Tibial artery (tissue), 4 donors: ENCODE results near the gene ELOB.

Experiments
- DNase-seq, 2 donors: peaks; one replicate each; pipeline ENCODE4 v3.0.0-alpha.2; 2019
- H3K27ac ChIP-seq, 2 donors: fragments of 200-600 bp; sonication (generic) in 1 of 2; 1 replicate in 1 of 2; 2 replicates in 1 of 2; pipeline ENCODE4 v1.5.1; 2018 to 2019; ENCODE audit warnings: mild to moderate bottlenecking in 1 of 2
- H3K27me3 ChIP-seq, 2 donors: fragments of 200-600 bp; sonication (generic) in 1 of 2; one replicate each; pipeline versions ENCODE4 v1.5.1 to v1.6.0; 2016 to 2019
- H3K36me3 ChIP-seq, 3 donors: fragments of 200-600 bp; sonication (generic) in 2 of 3; one replicate each; pipeline ENCODE4 v1.5.1; 2016 to 2019; ENCODE audit warnings: mild to moderate bottlenecking in 2 of 3
- H3K4me1 ChIP-seq, 4 donors: fragments of 200-600 bp; sonication (generic) in 2 of 4; 1 replicate in 3 of 4; 2 replicates in 1 of 4; pipeline ENCODE4 v1.5.1; 2016 to 2019
- H3K4me3 ChIP-seq, 2 donors: fragments of 200-600 bp; sonication (generic) in 1 of 2; 1 replicate in 1 of 2; 2 replicates in 1 of 2; pipeline ENCODE4 v1.5.1; 2018 to 2019; ENCODE audit warnings: mild to moderate bottlenecking in 2 of 2
- H3K9me3 ChIP-seq, 3 donors: fragments of 200-600 bp; sonication (generic) in 1 of 3; one replicate each; pipeline ENCODE4 v1.5.1; 2016 to 2019
- CTCF ChIP-seq, 2 experiments: fragments of 200-600 bp in 1 of 2; fragments of 450-650 bp in 1 of 2; IDR thresholded peaks; one replicate each; pipeline ENCODE4 v1.5.1; 2017 to 2019; ENCODE audit warnings: antibody characterized with exemption in 2 of 2, mild to moderate bottlenecking in 1 of 2, moderate library complexity in 1 of 2
- intact Hi-C: fragments of 100-400 bp; cut with DNase I; formaldehyde crosslinking; loops from one replicate; pipeline ENCODE4 v1.15.0; 2023; ENCODE audit warnings: low total_unique reads

ELOB gene

DNA sequence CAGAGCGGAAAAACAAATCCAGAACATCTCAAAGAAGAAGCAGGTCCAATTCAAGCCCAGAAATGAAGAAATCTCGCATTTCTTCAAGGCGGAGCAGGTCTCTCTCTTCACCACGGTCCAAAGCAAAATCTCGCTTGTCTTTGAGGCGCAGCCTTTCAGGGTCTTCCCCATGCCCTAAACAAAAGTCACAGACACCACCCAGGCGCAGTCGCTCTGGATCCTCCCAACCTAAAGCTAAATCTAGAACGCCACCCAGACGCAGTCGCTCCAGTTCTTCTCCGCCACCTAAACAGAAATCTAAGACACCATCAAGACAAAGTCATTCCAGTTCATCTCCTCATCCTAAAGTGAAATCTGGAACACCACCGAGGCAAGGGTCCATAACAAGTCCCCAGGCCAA is 14.4 kb downstream of the ELOB start:
- Histone ChIP-seq H3K27ac (no peak overlapping the region), H3K9me3 (no peaks in the 10 kb centered on the region), H3K4me1 (peaks cover 0 to 3% (median 1%) of the 10 kb centered on the region in 4 donors), H3K27me3 (no peaks in the 10 kb centered on the region), H3K36me3 (peaks cover 100% of the 10 kb centered on the region in 3 donors), H3K4me3 (no peak overlapping the region)
- no peak for TF ChIP-seq CTCF (IDR thresholded peaks at IDR 0.05)
- DNase-seq, result no peak
- intact Hi-C loops, result no loop called here

DNA sequence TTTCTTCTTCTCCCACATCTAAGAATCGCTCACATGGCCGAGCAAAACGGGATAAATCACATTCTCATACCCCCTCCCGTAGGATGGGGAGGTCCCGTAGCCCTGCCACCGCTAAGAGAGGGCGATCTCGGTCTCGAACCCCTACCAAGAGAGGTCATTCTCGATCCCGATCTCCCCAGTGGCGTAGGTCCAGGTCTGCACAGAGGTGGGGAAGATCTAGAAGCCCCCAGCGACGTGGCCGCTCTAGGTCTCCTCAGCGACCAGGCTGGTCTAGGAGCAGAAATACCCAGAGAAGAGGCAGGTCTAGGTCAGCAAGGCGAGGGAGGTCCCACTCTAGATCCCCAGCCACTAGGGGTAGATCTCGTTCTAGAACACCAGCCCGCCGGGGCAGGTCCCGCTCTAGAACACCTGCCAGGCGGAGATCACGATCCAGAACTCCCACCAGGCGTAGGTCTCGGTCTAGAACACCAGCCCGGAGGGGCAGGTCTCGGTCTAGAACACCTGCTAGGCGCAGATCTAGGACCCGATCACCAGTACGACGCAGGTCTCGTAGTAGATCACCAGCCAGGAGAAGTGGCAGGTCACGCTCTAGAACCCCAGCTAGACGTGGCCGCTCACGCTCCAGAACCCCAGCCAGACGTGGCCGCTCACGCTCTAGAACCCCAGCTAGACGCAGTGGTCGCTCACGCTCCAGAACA is 15.0 kb downstream of the ELOB start:
- Histone ChIP-seq H3K27me3 (no peaks in the 10 kb centered on the region), H3K9me3 (no peaks in the 10 kb centered on the region), H3K4me3 (no peak overlapping the region), H3K27ac (no peak overlapping the region), H3K4me1 (peaks cover 0 to 9% (median 2%) of the 10 kb centered on the region in 4 donors), H3K36me3 (peaks cover 99 to 100% (median 99%) of the 10 kb centered on the region in 3 donors)
- DNase-seq, result no peak
- intact Hi-C loops, result no loop called here
- no peak for TF ChIP-seq CTCF (IDR thresholded peaks at IDR 0.05)

GRCh38 chr16:2761472-2761871 is 15.6 kb downstream of the ELOB start:
- Histone ChIP-seq H3K4me3 (no peak overlapping the region), H3K27ac (no peak overlapping the region), H3K36me3 (peaks cover 93 to 100% (median 94%) of the 10 kb centered on the region in 3 donors), H3K27me3 (no peaks in the 10 kb centered on the region), H3K9me3 (no peaks in the 10 kb centered on the region), H3K4me1 (peaks cover 0 to 14% (median 5%) of the 10 kb centered on the region in 4 donors)
- intact Hi-C loops, result no loop called here
- no peak for TF ChIP-seq CTCF (IDR thresholded peaks at IDR 0.05)
- DNase-seq, result no peak

- no peak overlapping the region for H3K27ac ChIP-seq
- intact Hi-C loops, result no loop called here
These were observed 19.7 kb downstream of the ELOB start for GRCh38 chr16:2757344-2757743.

DNA sequence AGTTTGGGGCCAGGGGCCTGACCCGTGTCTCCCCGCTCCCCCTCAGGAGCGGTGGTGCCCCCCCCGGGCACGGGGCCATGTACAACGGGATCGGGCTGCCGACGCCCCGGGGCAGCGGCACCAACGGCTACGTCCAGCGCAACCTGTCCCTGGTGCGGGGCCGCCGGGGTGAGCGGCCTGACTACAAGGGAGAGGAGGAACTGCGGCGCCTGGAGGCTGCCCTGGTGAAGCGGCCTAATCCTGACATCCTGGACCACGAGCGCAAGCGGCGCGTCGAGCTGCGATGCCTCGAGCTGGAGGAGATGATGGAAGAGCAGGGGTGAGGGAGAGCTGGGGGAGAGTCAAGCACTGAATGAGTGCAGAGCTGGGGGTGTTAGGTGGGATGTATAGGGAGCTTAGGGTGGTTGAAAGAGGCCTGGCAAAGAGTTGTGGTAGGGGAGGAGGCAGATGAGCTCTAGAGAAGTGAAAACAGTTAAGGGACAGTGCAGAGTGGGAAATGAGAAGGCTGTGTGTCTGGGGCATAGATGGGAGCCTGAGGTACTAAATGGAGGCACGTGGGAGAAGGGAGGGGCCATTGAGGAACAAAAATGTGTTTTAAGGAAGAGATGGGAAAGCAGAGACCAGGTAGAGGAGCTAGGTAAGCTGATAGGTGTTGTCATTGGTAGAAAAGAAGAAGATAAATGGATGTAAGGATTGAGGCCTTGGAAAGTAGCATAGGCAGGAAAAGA is 20.6 kb downstream of the ELOB start:
- DNase-seq, result no peak
- Histone ChIP-seq H3K9me3 (no peaks in the 10 kb centered on the region), H3K36me3 (peaks cover 43 to 55% (median 44%) of the 10 kb centered on the region in 3 donors), H3K27ac (no peak overlapping the region), H3K27me3 (no peaks in the 10 kb centered on the region), H3K4me1 (peaks cover 0 to 49% (median 35%) of the 10 kb centered on the region in 4 donors), H3K4me3 (no peak overlapping the region)
- TF ChIP-seq CTCF (IDR thresholded peaks at IDR 0.05), result no peak
- intact Hi-C loops, result no loop called here

More at GRCh38 chr16:2757344-2757743, 19.7 kb downstream of the ELOB start:
- Histone ChIP-seq H3K4me1 (peaks cover 0 to 44% (median 29%) of the 10 kb centered on the region in 4 donors), H3K4me3 (no peak overlapping the region), H3K9me3 (no peaks in the 10 kb centered on the region), H3K27me3 (no peaks in the 10 kb centered on the region), H3K36me3 (peaks cover 52 to 64% (median 52%) of the 10 kb centered on the region in 3 donors)
- no peak for DNase-seq
- TF ChIP-seq CTCF (IDR thresholded peaks at IDR 0.05), result no peak
